Measurements from ENCODE around the gene C1orf232.

Gene C1orf232

DNA sequence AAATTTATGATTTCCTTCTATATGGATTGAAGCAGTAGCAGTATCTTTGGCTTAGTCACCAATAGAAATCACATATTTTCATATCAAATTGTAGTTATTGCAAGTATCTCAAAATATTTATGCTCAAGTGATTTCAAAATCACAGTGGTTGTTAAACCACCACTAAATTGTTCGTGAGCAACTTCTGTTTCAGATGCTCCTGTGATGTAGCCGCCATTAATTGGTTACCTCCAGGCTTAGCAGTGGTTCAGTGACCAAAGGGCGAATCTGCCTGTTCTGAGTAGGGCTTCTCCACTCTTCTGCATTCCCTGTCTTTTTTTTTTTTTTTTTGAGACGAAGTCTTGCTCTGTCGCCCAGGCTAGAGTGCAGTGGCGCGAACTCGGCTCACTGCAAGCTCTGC, 6.6 kb upstream of the C1orf232 start:
- DNase-seq, result no peak

DNA sequence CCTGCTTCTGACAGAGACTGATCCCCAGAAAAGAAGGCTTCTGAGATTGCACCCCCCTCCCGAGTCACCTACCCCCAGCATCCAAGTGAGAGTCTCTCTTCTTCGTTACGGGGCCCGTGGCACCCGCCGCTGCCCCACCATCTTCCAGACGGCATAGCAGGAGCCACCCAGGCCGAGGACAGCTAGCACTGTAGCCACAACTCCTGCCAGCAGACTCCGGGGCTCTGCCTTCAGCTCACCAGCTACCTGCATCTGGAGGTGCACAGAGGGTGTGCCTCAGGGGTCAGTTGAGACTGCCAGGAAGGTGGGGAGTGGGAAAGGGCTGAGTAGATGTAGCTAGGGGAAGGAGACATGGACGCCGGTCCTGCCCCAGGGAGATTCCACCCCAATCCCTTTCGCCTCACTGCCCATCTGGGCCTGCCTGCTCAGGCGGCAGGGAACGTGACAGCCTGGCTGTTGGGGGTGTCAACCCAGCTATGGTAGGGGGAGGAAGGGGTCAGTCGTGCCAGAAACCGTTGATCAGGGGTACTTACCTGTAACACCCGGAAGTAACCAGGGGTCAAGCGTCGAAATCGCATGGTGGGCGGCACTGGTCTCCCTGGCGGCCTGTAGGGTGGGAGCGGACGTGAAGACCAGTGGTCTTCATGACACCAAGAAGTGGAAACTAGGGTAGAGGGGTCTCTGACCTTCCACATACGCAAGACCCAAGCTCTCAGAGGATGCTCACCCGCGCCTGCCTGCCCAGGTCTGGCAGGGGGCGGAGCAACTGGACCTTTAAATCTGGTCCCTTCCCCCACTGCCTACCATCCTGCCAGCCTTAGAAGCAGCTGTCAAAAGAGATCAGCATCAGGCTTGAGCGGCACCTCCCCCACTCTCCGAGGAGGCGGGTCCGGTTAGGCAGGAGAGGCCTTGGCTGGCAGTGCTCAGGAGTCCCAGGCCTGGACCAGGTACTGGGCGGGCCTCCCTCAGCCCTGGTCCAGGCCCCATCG, 2.6 kb upstream of the C1orf232 start, which contains the start of gene ZNF593OS:
Gene ZNF593OS (minus strand): TSS at position 749 of the 989 bp plus-strand sequence. CDS start 171 bp downstream, at position 578.
- no peak for DNase-seq

DNA sequence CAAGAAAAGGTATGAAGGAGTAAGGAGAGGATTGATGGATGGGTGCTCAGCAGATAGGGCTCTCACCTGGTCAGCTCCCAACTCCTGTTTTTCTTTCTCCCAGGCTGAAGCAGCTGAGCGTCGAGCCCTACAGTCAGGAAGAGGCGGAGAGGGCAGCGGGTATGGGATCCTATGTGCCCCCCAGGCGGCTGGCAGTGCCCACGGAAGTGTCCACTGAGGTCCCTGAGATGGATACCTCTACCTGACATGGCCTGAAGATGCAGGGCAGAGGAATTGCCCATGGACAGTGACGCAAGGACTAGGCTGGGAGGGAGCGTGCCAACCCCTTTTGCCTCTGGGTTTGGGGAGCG, 1.7 kb upstream of the C1orf232 start:
- no peak for DNase-seq

DNA sequence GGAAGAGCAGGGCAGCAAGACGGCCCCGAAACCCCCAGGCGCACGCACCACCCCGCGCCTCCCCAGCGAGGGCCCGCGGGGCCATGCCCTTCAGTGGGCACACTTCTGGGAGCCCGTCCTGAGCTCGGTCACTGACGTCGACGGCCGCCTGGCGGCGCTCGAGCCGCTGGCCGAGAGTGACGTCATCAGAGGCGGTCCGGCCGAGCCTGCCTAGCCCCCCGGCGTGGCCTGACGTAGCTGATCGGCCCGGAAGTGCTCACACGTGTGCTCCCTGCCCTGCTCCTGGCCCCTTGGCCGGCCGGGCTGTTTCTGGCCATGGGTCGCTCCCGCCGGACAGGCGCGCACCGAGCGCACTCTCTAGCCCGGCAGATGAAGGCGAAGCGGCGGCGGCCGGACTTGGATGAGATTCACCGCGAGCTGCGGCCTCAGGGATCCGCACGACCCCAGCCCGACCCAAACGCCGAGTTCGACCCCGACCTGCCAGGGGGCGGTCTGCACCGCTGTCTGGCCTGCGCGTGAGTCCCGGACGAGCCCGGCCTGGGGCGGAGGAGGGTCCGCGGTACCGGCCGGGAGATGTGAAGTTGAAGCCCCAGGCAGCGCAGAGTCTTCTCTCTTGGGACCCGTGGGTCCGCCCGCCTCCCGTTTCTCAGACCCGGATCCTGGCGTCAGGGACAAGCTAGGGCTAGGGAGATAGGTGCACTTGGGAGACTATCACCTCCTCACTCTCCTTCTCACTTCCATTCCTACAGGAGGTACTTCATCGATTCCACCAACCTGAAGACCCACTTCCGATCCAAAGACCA, 1.1 kb upstream of the C1orf232 start, which contains the start of gene ZNF593:
Gene ZNF593 (plus strand): TSS at position 240 of the 803 bp plus-strand sequence. CDS start 76 bp downstream, at position 316.
- DNase-seq, result no peak

DNA sequence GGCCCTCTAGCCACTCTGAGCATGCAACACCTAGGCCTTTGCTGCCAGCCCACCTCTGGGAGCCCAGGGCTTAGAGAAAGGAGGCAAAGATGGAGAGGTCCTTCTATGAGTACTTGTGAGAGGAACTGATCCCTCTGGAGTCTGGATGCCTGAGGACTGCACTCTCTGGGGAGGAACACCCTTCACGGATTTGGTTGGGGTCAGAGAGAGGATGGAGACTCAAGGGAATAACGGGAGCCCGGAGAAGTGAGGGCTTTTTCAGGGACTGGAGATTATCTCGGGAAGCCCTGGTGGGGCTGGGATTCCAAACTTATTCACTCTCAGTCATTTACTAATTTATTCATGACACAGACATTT, 413 bp upstream of the C1orf232 start:
- DNase-seq, result no peak

DNA sequence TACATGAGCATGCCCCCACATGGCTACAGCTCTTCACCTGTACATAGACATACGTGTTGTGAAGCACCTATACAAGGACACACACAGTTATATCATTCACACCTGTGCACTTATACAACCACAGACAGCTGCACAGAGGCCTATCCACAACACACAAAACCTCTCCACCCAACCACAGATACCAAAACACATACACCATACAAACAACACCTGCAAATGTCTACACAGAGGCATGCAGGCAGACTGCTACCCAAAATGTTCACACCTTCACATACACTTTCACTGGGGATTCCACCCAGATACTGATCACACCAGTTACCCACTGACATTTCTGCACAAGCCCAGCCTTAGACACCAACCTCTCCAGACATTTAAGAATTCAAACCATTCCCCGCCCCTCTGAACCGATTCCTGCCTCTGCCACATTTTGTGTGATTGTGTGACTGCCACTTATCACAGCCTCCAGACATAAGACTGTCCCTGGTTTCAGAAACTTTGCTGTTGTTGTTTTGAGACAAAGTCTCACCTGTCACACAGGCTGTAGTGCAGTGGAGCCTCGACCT, 2.0 kb downstream of the C1orf232 start:
- no peak for DNase-seq

DNA sequence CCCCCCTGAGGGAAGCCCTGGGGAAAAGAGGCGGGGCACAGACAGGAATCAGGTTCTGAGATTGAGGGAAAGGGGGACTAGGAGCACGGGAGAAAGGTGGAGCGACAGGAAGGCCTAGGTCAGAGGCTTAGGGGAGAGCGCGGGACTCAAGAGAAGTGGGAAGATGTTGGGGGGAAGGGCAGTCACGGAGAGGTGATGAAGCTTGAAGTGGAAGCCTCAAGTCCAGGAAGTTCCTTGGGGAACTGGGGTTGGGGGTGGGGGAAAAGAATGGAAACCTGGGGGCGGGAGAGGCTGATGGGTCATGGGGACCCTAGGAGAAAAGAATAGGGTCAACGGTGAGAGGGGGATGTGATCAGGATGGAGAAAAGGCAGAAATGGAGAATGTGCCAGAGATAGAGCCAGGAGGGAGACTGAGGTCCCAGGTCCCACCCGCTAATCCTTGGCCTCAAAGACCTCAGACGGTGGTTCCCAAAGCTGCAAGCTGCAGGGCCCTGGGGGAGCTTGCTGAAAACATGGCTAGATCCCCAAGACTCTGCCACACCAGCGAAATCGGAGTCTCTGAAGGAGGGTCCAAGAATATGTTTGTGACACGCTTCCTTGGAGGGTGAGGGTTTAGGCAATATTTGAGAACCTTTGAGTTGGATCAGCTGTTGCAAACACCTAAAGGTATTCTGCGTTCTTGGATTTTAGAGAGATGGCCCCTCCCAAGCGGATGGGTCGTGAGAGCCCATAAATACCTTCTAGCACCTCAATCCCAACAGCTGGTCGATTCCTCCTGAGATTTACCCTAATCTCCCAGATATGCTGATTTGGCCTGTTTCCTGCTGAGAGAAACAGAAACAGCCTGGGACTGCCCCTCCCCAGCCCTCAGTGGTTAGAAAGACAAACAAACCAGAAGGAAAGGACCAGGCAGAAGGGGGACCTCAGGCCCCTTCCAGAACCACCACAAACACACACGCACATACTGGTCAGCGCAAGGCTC, 3.6 kb downstream of the C1orf232 start:
- no peak for DNase-seq

DNA sequence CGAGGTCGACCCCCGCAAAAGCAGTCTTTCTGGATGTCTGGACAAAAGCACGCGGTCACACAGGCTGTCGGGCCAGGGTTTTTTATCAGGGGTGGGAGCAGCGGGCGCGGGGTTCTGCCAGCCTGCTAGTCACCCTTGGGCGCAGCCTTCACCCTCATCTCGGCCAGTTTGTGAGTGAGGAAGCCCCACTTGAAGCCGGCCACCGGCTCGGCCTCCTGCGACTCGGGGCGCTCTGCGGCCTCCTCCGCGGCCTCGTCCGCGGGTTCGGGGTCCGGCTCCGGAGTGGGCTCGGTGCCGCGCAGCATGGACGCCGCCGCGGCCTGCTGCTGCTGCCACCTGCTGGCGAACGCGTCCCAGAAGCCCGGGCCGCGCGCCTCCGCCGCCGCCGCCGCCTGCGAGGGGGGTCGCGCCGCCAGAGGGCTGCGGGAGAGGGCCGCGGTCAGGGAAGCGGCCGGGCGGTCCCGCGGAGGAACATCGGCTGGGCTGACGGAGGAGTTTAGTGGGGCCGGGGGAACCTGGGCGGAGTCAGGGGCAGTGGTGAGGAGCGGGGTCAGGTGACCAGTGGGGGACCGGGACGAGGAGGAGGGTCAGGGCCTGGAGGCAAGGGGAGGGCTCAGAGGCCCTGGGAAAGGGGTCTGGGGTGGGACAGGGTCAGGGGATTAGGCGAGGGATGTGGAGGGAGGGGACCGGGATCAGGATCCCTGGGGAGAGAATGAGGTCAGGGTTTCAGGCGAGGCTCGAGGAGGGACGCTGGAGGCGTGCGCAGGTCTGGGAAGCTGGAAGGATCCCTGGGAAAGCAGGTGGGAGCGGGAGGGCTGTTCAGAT, 4.5 kb downstream of the C1orf232 start:
- no peak for DNase-seq

DNA sequence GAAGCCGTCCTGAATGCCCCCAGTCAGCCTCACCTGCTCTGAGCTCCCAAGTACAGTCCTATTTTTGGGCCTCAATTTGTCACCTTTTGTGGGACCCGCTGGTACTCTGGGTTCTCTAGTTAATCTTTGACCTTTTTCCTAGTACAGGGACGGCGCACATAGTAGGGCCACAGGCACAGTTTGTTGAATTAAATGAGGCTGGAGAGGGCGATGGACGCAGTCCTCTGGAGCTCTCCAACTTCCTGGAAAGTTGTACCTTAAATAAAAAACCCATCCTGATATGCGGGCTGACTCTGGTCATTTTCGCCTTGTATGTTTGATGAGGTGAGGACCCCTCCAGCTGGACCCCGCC, 5.1 kb downstream of the C1orf232 start:
- DNase-seq, result no peak

DNA sequence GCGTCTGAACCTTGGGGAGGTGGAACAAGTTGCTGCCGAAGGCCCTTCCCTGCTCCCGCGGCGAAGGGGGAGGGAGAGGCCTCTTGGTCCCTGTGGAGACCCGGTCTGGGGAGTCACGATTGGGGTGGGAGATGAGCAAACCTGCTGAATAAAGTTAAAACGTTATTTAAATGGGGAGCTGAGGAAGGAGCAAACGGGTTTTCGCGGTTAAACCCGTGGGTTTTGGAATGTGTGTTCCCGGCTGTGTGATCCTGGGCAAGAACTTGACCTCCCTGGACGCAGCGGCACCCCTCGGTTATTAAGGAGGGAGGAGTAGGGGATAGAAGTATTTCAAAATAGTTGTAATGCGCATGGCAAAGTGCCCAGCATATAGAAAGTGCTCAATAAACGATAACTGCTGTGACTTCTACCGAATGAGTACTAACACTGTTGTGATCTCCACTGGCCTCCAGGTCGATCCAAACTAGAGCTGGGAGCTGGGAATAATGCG, 6.5 kb downstream of the C1orf232 start:
- DNase-seq, result no peak

DNA sequence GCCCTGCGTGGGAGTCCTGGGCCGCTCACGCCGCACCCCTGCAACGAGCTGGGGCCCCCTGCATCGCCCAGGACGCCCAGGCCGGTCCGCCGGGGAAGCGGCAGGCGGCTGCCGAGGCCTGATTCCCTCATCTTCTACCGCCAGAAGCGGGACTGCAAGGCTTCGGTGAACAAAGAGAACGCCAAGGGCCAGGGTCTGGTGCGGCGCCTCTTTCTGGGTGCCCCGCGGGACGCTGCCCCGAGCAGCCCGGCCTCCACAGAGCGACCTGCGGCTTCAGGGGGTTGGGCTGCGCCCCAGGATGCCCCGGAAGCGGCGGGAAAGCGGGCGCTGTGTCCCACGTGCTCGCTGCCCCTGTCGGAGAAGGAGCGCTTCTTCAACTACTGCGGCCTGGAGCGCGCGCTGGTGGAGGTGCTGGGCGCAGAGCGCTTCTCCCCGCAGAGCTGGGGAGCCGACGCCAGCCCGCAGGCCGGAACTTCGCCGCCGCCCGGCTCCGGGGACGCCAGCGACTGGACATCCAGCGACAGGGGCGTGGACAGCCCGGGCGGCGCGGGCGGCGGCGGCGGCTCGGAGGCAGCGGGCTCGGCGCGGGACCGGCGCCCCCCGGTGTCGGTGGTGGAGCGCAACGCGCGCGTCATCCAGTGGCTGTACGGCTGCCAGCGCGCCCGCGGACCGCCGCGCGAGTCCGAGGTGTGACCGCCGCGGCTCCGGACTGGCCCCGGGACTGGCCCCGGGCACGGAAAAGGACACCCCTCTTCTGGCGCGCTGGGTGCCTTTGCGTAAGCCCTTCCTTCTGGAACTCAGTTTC, 7.1 kb downstream of the C1orf232 start:
- no peak for DNase-seq

DNA sequence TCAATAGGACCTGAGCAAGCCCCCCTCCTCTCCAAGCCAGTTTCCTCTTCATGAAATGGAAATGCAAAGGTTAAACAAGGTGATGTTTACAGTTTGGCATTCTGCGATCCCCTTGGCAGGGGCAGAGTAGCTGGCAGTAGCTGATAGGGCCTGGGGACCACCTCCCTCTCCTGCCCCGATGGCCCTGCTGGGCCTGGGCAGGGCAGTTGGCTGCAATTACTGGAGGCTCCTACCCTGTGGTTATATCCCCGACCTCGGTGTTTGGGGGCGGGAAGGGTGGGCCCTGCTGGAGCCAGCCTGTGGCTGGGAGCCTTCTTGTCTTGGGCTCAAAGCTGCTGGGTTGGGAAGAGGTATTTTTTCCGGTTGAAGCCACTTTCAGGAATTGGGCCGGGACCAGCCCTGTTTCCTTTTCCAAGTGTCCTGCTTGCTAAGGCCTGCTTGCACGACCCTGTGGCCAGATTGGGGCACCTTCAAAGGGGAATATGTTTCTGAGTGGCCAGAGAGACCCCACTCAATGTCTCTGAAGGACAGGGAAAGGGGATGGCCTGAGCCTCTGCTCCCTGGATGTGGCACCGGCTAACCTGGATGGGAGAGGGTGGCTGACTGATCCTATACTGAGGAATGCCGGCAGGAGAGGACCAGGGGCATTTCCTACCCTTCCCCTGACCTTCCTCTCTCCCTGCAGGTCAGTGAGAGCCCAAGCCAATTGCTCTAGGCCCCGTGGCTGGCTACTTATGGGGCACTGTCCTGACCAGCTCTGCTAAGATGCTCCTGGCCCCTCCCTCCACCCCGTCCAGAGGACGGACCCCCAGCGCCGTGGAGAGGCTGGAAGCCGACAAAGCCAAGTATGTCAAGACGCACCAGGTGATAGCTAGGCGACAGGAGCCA, 8.0 kb downstream of the C1orf232 start:
- DNase-seq, result no peak

DNA sequence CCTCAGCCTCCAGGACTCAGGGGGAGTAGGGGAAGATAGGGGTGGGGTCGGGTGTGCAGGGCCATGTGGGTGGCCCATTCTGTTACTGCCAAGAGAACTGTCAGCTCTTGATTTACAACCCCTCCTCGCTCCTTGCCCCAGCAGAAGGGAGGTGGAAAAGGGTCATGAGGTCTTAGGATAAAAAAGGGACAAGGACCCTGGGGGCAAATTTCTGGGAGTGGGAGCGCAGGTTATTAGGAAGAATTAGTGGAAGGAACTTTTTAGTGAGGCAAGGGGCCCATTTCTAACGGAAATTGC, 9.1 kb downstream of the C1orf232 start:
- no peak for DNase-seq

DNA sequence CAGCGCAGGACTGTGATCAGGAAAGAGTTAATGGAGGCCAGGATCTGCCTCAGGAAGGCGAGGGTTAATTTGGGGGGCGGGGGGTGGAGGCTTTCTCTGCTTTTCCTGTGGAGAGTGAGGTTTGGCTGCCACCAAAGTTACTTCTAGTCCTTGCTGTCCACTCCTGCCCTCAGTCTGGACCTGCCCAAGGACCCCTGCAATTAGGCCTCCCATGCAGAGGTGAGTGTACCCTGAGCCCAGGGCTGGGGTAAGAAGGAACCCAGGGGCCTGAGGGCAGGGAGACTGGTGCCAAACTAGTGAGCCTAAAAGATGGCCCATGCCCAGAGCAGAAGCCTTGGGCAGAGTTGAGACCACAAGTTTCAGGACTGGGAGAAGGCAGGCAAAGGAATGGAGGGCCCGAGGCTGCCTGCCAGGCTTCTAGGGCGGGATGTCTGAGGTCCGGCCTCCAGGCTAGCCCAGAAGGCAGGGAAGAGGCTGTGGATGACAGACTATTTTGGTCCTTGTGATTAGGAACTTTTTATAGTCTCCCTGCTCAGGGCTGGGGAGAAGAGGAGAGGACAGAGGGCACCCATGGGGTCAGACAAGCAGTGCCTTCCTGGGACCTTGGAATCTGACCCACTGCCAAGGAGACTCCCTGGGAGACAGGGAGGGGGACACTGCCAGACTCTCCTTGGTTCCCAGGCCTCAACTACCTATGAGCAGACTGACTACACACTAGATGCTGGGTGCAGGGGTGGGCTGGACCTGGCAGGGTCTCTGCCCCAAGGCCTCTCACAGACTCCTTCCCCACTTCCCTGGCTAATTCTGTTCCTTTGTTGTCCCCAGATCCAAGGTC, 9.6 kb downstream of the C1orf232 start, which contains the start of gene FAM110D:
Gene FAM110D (plus strand): TSS at position 172 of the 835 bp plus-strand sequence. CDS start 2,213 bp downstream, outside the sequence.
- DNase-seq, result no peak

DNA sequence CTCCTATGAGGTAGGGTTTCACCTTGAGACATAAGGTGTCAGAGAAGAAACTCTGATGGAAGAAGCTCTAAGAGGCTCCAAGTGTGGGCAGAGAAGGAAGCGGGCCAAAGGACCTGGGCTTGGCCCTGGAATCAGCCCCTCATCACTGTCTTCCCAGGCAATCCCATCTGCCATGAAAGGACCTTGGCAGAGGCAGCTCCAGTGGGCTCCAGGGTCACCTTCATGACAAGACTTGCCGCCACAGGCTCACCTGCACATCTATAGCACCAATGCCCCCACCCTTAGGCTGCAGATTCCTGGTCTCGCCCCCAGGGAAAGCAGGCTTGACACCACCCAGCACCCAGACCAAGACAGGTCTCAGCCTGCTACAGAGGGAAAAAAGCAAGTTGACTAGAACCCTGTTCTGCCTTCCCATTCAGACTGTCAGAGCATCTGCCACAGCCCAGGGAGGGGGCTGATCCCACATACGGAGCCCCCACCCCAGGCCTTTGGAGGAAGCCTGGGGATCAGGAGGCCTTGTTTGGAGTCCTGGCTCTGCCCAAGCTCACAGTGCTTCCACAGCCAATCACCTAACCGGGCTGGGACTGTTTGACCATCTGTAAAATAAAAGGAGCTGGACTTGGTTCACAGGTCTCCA, 10.4 kb downstream of the C1orf232 start:
- DNase-seq, result no peak

DNA sequence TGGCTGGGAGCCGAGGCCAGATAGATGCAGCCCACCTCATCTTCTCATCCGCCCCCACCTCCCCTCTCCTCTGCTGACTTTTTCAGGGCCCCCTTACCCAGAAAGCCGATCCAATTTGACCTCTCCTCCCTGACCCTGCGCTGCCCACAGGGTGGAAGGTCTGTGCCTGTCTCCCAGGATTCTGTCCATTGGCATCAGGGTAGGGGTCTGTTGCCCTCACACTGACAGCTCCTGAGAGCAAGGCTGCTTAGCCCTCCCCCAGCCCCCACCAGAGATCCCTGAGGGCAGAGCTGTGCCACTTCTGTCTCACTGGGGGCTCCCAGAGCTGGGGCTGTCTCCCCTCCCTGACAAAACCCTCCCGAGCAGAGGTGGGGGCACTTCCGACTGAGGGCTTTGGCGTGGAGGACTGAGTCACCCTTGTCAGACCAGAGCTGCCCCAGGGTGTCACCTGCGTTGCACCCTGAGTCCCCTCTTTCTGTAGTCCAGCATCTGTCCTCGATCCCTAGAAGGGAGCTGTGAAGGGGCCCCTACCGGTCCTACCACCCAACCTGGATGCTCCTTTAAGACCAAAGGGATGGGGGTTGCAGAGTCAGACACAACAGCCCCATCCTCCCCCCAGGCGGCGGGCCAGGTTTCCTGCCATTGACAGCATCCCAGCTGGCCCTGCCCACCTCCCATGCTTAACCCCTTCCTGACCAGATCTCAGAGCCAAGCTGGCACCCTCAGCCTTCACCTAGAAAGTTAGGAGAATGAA, 12.3 kb downstream of the C1orf232 start:
- DNase-seq, result no peak

All from SIG-M5 (cell line).